ENCODE data around the gene EML6. TPM values are rescaled to one million over a fixed set of nuclear protein-coding genes. Genes with fewer than 3 reads are reported as not detected.
A peak's percentile ranks its signal among the peaks of the same experiment; 100 is the strongest.

Gene EML6
- total RNA-seq, 4 donors from 2014 or later = 2.7 to 42.5 (median 11.9) TPM

- TF ChIP-seq POLR2A (IDR thresholded peaks at IDR 0.05) (no peak), CTCF (IDR thresholded peaks at IDR 0.05 in 4 of 5, conservative IDR thresholded peaks at IDR 0.05 in 1 of 5) (no peak)
- intact Hi-C loops (cut with DNase I; ENCODE audit: low total_unique reads) (loop anchor here (1.0 to 5.0 kb wide), 3 partner anchors 47 to 597 kb away; no protein-coding TSS in a partner anchor), in situ Hi-C loops (cut with MboI; ENCODE audit: low sequenced_read_pairs in 4 of 4) (loop anchor here (5.0 to 25.0 kb wide), 9 partner anchors 47 to 599 kb away; partner anchors contain the start of gene ACYP2 (in 1 of the 4))
- peak overlapping the region in 1 of 4 donors; percentile 12 for H3K27ac ChIP-seq
- no peaks in the 10 kb centered on the region for H3K9me3 ChIP-seq
- H3K4me1 ChIP-seq = no peaks in the 10 kb centered on the region
- no peak for ATAC-seq
- peaks cover 0 to under 1% (median 0%) of the 10 kb centered on the region in 3 donors for H3K27me3 ChIP-seq
- no peak overlapping the region for H3K4me3 ChIP-seq
- no peak for DNase-seq
- no peaks in the 10 kb centered on the region for H3K36me3 ChIP-seq
These were observed 19.2 kb upstream of the EML6 start for GRCh38 chr2:54704238-54704637.

GRCh38 chr2:54704688-54705605 is 18.5 kb upstream of the EML6 start:
- Histone ChIP-seq H3K4me3 (no peak overlapping the region), H3K9me3 (no peaks in the 10 kb centered on the region), H3K4me1 (no peaks in the 10 kb centered on the region), H3K27me3 (peaks cover 0 to 3% (median 0%) of the 10 kb centered on the region in 3 donors), H3K27ac (peak overlapping the region in 1 of 4 donors; percentile 12), H3K36me3 (no peaks in the 10 kb centered on the region)
- in situ Hi-C loops (cut with MboI; ENCODE audit: low sequenced_read_pairs in 4 of 4) = loop anchor here (5.0 to 25.0 kb wide), 9 partner anchors 48 to 600 kb away; partner anchors contain the start of gene ACYP2 (in 1 of the 4)
- peak; percentile 80 to 87 for ATAC-seq
- intact Hi-C loops (cut with DNase I; ENCODE audit: low total_unique reads) = loop anchor here (1.0 to 5.0 kb wide), 3 partner anchors 48 to 598 kb away; no protein-coding TSS in a partner anchor
- no peak for TF ChIP-seq POLR2A (IDR thresholded peaks at IDR 0.05)
- peak; percentile 43 to 69 (median 58) for TF ChIP-seq CTCF (IDR thresholded peaks at IDR 0.05 in 4 of 5, conservative IDR thresholded peaks at IDR 0.05 in 1 of 5)
- no peak for DNase-seq

GRCh38 chr2:54706622-54707021 is 16.8 kb upstream of the EML6 start:
- in situ Hi-C loops (cut with MboI; ENCODE audit: low sequenced_read_pairs in 4 of 4) (loop anchor here (10.0 to 25.0 kb wide), 7 partner anchors 52 to 602 kb away; partner anchors contain the start of gene ACYP2 (in 1 of the 4)), intact Hi-C loops (cut with DNase I; ENCODE audit: low total_unique reads) (no loop called here)
- no peaks in the 10 kb centered on the region for H3K4me1 ChIP-seq
- no peaks in the 10 kb centered on the region for H3K36me3 ChIP-seq
- no peak overlapping the region for H3K27ac ChIP-seq
- no peak overlapping the region for H3K4me3 ChIP-seq
- ATAC-seq (no peak), DNase-seq (no peak)
- TF ChIP-seq CTCF (IDR thresholded peaks at IDR 0.05 in 4 of 5, conservative IDR thresholded peaks at IDR 0.05 in 1 of 5) (no peak), POLR2A (IDR thresholded peaks at IDR 0.05) (no peak)
- no peaks in the 10 kb centered on the region for H3K9me3 ChIP-seq
- peaks cover 0 to 3% (median 0%) of the 10 kb centered on the region in 3 donors for H3K27me3 ChIP-seq

GRCh38 chr2:54708584-54709335 is 14.7 kb upstream of the EML6 start:
- DNase-seq = no peak
- no peak overlapping the region for H3K27ac ChIP-seq
- no peak for TF ChIP-seq POLR2A (IDR thresholded peaks at IDR 0.05)
- no peak for TF ChIP-seq CTCF (IDR thresholded peaks at IDR 0.05 in 4 of 5, conservative IDR thresholded peaks at IDR 0.05 in 1 of 5)
- intact Hi-C loops (cut with DNase I; ENCODE audit: low total_unique reads) = no loop called here
- peak overlapping the region in 3 of 4 donors; percentile 30 to 43 (median 31) for H3K4me3 ChIP-seq
- no peaks in the 10 kb centered on the region for H3K9me3 ChIP-seq
- no peaks in the 10 kb centered on the region for H3K4me1 ChIP-seq
- no peak for ATAC-seq
- no peaks in the 10 kb centered on the region for H3K36me3 ChIP-seq
- in situ Hi-C loops (cut with MboI; ENCODE audit: low sequenced_read_pairs in 4 of 4) = loop anchor here (10.0 to 25.0 kb wide), 7 partner anchors 54 to 604 kb away; partner anchors contain the start of gene ACYP2 (in 1 of the 4)
- H3K27me3 ChIP-seq = peaks cover 0 to 3% (median 0%) of the 10 kb centered on the region in 3 donors

All from gastrocnemius medialis (tissue), 4 donors.